NCI-H69 (cell line): ENCODE data around the gene PARD3.
"Not testable (repeated sequence)": the region's sequence is repeated elsewhere in the genome, so short reads cannot be mapped to it uniquely, and the experiment has no call there.

Source experiments
- DNase-seq: peaks from one replicate; lab custom pipeline; 2025; lab: John Stamatoyannopoulos, UW

Gene PARD3

DNA sequence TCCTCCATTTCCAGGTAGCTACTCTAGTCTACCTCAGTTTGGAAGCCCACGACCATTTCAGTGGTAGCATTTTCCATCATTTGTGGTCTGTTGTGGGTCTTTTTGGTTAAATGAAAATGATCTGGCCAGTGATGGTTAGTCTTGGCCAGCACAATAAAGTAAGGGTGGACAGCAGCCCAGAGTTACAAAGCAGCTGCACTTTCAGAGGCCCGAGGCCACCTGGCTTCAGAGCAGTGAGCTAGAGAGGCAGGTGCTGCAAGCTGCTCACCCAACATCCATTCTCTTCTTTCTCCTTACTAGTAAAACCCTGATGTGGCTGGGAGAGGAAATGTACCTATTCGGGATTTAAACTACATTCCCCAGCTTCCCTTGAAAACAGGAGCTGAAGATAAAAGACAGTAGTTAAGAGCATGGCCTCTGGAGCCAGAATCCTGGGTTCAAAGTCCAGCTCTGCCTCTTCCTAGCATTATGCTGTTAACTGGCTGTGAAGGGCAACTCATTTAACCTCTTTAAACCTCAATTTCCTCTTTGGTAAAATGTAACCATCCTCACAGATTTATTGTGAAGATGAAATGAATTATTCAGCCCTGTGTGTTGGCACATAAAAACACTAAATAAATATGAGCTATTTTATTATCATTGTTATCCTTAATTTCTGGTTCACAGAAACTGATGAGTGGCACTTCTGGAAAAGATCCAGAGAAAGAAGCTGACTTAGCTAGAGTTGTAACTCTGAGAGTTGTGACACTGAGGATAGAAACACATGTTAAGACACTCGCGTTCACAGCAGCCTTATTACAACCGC lies 517.4 kb downstream of the PARD3 start:
- DNase-seq: peak; percentile 19

GRCh38 chr10:34295142-34295548 lies 520.0 kb downstream of the PARD3 start:
- peak; percentile 42 for DNase-seq

DNA sequence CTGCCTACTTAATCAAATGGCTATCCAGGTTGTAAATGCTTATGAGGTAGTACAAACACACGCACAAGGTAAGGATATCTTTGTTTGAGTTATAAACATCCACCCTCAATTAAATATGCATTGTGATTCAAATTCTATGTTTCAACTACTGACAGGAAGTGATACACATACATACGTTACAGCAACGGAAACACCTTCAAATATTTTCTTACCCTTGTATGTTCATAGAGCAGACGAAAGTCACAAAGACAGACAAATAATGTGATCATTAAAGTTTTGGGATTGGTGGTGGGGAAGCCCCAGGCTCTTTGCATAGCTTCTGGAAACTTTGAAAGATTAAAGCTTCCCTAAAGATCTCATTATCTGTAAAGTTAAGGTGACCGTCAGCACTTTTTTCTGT lies 521.0 kb downstream of the PARD3 start:
- no peak for DNase-seq

DNA sequence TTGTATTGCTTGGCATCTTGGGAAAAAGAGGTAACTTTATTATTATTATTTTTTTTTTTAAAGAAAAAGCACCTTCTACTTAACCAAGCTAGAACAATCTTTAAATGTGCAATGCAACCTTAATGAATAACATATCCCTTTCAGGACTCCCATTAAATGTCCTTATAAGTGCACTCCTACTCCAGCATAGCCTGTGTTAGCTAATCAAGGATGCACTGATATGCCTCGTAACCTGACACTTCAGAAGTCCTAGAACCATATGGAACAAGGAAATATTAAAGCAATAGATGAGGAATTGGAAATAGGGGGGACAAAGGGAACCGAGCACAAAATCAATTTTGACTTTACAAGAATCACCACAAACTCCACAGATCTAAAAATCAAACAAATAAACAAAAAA lies 522.4 kb downstream of the PARD3 start:
- DNase-seq: peak; percentile 53

DNA sequence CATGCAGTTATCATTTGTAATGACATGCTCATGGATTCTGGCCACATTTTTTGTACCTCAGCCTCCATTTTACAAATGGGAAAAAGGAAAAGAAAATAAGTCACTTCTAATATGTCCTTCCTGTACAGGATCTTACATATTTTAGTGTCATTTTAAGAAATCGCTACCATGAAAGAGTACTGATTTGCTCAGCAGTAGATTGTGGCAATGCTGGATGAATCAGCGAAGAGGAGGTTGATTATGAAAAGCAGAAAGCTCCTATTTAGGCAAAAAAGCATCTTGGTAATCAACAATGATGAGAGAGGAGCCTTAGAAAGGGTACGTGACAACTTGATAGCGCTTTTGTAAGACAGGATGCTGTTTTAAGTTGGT lies 522.9 kb downstream of the PARD3 start:
- DNase-seq: no peak

- no peak for DNase-seq
Measured at GRCh38 chr10:34291466-34292193, 523.5 kb downstream of the PARD3 start.

DNA sequence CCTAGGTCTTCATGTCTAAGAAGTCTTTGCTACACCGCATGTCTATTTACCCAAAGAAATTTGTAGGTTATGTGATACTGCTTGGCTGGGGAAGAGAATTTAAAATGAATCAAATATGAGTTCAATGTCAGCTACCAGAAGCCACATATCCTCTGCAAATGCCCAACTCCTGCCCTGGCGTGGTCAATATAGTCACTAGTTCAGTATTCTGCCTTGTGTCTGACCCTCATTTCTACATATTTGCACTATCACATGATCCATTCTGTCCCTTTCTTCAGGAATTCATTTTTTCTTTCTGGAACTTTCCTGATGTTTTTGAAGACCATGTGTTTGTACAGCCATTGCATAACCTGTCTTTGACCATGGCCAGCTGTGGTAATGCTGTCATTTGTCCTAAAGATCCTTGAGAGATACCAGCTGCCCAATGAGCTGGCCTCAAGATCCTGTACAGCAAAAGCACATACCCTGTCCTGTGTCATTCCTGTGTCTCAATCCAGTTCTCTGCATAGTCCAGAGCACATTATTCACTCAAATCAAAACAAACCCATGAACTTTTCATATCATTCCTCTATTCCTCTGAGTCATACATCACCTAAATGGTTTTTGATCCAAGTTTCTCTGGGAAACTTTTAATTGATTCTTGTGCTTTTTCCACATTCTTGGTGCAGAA lies 524.5 kb downstream of the PARD3 start:
- DNase-seq: no peak

GRCh38 chr10:34288634-34289033 lies 526.5 kb downstream of the PARD3 start:
- no peak for DNase-seq

DNA sequence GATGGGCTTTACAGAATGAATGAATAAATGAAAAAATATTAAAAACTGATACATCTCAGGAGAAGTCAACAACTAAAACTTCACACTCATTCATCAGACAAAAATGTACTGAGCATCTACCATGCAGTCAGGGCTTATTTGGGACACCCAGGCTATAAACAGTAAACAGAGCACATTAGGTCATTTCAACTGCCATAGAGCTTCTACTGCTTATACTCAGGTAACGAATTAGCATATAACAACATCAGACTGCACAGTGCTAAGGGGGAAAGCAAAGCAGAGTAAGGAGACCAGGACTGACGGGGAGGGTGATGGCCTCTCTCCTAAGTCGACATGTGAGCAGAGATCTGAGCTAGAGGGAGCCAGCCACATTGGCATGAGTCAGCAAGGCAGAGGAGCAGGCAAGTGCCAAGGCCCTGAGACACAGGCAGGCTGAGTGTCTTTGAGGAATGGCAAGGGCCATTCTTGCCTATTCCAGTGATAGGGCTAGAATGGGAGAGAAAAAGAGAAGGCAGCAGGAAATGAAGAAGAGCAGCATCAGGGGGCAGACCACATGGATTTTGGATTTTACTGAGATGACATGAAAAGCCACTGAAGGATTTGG lies 528.9 kb downstream of the PARD3 start:
- no peak for DNase-seq

DNA sequence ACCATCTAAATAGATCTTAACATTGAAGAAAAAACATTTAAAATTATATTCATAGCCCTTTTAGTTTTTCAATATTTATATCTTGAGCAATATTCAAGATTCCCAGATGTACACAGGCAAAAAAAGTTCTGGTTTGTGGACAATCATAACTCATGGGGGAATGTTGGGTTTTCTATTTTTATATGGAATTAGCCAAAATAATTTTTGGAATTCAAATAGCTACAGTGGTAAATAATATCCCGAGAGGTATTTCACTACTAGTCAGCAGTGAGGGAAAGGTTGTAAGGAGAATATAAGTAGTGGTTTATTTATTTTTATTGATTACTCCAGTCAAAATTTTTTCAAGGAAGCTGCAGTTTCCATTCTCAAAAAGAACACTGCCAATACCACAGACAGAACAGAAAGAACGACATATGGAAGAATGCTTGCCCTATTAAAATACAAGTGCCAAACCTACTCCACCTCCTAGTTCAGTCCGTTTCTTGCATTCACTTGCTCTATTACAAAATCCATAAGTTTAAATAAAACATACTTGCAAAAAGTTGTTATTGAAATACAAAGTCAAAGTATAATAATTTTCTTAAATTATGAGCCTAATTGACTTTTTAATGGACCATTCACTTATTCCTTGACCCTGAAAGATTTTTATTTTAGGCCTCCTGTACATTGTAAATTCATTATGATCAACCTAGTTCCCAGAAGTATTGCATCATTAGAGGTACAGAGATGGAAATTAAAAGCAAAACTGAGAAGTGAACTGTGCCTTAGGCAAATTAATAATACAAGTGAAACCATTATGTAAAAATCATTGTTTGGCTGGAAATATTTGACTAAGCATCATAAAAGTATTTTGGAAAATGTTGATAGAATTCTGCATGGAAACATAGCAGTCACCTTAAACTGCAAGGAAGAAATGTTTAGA lies 533.2 kb downstream of the PARD3 start:
- no peak for DNase-seq

DNA sequence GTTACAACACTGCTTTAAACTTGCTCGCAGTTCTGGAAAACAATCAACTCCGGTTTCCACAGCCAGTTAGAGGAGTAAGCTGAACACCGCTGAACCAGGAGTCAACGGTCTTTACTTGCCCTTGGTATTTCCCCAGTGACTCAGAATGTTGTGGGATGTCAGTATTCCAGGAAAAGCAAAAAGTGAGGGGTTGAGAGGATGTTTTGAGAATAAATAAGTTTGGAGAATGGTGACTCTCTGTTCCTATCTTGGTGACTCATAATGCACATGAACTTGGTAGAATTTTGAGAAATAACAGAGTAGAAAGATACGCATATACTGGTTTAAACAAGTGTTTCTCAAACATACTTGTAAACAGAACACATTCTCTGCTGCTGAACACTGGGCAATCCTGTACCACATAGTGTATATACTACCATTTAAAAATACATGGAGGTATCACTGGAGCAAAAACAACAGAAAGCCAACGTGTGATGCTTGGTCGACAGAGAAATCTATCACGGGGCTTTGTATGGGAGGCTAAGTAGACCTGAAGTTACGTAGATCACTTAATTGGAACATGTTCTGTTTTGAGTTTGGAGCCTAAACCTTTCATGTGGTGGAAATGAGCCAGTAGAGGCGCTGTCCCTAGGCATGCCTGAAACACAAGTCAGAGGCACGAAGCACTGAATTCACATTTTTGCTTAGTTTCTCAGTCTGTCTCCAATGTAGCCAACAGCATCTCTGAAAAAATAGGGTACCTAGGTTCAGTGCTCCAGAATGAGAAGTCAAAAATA lies 534.3 kb downstream of the PARD3 start:
- DNase-seq: no peak

DNA sequence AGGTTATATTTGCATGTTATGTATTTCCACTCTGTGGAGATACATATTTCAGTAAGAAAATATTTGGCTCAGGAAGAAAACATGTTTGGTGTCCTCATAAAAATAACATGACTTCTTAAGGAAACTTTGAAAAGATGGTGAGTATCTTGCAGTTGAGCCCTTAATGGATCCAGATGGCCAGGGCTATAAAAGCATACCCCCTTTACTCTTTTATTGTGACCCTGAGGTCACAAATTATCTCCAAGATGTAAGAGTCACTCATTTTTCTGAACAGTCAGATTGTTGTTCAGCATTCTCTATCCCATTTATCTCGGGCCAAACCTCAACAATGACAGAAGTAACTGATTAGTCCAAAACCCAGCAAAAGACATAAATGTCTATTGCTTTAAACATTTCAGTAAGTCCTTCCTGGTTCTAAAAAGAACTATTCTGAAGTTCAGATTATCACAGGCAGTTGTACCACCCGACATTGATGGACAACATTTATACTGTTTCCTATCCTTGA lies 539.4 kb downstream of the PARD3 start:
- peak; percentile 6 for DNase-seq

GRCh38 chr10:34274906-34275305 lies 540.2 kb downstream of the PARD3 start:
- no peak for DNase-seq

DNA sequence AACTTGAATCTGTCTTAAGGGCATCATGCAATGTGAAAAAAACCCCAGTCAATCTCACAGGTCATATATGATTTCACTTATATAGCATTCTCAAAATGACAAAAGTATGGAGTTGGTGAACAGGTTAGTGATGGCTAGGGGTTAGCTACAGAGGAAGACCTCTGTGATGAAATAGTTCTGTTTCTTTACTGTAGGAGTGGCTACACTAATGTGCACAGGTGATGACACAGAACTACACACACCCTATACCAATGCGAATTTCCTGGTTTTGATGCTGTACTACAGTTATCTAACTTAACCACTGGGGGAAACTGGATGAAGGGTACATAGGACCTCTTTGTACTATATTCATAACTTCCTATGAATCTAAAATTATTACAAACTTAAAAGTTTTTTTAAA lies 541.8 kb downstream of the PARD3 start:
- DNase-seq: no peak

DNA sequence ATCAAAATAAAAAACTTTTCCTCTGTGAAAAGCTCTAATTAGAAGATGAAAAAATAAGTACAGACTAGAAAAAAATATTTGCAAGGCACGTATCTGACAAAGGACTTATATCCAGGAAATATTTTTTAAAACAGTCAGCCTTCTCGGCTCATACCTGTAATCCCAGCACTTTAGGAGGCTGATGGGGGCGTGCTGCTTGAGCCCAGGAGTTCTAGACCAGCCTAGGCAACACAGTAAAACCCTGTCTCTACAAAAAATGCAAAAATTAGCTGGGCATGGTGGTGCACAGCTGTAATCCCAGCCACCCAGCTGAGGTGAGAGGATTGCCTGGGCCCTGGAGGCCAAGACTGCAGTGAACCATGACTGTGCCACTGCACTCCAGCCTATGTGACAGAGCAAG lies 542.8 kb downstream of the PARD3 start:
- DNase-seq: no peak

GRCh38 chr10:34268410-34268809 lies 546.7 kb downstream of the PARD3 start:
- not testable (repeated sequence) for DNase-seq

- DNase-seq: peak; percentile 64
Measured at GRCh38 chr10:34262985-34263384, 552.1 kb downstream of the PARD3 start.

GRCh38 chr10:34260904-34261303 lies 554.2 kb downstream of the PARD3 start:
- DNase-seq: peak; percentile 79

GRCh38 chr10:34256216-34256615 lies 558.9 kb downstream of the PARD3 start:
- DNase-seq: no peak

DNA sequence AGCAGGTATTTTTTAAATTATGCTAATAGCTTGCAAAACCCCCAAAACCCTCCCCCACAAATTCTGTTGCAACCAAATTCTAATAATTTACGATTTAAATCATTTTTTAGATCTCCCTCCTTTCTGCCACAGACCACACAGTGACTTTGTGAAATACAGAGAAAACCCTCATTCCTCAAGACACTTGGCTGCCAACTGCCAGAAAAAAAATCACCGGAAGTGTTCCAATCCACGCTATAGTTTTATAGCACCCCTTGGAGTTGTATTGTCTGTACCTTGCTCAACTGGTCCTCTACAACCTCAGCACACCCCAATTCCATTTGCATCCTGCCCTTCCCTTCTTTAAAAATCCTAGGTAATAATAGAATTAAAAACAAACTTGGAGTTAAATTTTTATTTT lies 560.1 kb downstream of the PARD3 start:
- no peak for DNase-seq
